GM12873 (cell line): ENCODE measurements around the gene UBXN6.

Source experiments
- CTCF ChIP-seq: IDR thresholded peaks from 2 replicates; pipeline ENCODE4 v1.5.1; 2012; ENCODE audit warnings: low read depth, mild to moderate bottlenecking, moderate library complexity, low read length, control low read depth; ENCODE audit not compliant: insufficient read depth; ENCODE audit errors: missing control alignments

Gene UBXN6

DNA sequence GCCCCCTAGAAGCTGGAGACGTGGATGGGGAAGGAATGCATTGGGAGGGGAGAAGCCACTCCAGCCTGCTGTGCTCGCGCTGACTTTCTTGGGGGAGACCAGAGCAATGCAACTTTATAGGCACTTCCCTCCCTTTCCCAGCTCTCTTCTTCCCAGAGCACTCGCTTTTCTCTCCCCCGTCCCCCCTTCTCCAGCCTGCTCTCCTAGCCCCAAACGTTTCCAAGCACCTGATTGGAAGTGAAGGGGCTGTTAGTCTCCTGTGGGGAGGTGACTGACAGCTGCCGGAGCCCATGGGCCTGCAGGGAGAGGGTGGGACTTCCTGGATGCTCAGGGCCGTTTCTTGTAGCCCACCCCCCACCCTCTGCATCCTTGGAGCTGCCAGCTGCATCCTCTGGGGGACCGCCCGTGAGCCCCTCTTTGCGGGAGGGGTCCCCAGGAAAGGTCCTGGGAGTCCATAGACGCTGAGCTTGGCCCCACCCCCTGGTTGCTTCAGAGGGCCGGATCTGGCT, 17.0 kb upstream of the UBXN6 start:
- no peak for TF ChIP-seq CTCF

GRCh38 chr19:4473763-4474513, 16.3 kb upstream of the UBXN6 start:
- no peak for TF ChIP-seq CTCF

DNA sequence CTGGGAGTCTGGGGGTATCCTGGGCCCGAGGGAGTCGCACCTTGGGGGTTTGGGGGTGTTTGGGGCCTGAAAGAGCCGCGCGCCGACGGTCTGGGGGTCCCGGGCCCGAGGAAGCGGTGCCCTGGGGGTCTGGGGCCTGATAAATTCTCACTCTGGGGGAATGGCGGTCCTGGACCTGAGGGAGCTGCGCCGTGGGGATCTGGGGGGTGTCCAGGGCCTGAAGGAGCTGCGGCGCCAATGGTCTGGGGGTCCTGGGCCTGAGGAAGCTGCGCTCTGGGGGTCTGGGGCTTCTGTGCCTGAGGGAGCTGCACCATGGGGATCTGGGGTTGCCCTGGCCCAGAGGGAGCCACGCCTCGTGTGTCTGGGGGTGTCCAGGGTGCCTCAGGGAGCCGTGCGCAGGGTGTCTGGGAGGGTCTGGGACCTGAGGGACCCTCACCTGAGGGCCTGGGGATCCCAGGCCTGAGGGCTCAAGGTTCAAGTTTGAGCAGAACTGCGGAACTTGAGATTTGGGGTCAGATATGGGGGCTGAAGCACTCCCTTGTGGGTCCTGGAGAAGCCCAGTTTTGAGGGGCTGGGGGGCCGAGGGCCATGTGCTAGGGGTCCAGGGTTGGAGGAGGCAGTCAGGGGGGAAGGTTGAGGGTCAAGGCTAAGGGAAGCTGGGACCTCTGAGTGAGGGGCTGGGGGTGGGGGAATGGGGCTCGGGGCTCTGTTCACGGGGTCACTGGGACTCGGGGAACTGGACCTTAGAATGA, 15.6 kb upstream of the UBXN6 start:
- TF ChIP-seq CTCF, result no peak

DNA sequence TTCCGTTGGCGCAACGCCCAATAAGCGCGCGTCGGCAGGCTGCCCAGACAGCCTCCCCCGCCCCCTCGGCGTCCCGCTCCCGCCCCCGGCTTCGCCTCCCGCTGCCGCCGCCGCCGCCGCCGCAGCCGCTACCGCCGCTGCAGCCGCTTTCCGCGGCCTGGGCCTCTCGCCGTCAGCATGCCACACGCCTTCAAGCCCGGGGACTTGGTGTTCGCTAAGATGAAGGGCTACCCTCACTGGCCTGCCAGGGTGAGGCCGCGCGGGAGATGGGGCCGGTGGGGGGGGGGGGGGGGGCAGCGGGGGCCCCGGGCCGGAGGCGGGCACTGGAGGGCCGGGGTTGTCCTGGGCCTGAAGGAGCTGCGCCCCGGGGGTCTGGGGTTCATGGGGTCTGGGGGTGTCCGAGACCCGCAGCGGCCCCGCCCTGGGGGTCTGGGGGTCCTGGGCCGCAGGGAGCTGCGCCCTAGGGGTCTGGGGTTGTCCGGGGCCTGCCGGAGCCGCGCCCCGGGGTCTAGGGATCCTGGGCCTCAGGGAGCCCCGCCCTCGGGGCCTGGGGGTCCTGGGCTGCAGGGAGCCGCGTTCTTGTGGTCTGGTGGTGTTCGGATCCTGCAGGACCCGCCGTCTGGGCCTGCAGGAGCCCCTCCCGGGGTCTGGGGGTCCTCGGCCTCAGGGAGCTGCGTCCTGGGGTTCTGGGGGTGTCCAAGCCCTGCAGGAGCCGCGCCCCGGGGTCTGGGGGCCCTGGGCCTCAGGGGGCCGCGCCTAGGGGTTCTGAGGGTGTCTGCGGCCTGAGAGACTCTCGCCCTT, 14.8 kb upstream of the UBXN6 start, which contains the start of gene HDGFL2:
HDGFL2 (plus strand) TSS at position 124 of the 801 bp plus-strand sequence; CDS start at position 178, 54 bp downstream.
- no peak for TF ChIP-seq CTCF

DNA sequence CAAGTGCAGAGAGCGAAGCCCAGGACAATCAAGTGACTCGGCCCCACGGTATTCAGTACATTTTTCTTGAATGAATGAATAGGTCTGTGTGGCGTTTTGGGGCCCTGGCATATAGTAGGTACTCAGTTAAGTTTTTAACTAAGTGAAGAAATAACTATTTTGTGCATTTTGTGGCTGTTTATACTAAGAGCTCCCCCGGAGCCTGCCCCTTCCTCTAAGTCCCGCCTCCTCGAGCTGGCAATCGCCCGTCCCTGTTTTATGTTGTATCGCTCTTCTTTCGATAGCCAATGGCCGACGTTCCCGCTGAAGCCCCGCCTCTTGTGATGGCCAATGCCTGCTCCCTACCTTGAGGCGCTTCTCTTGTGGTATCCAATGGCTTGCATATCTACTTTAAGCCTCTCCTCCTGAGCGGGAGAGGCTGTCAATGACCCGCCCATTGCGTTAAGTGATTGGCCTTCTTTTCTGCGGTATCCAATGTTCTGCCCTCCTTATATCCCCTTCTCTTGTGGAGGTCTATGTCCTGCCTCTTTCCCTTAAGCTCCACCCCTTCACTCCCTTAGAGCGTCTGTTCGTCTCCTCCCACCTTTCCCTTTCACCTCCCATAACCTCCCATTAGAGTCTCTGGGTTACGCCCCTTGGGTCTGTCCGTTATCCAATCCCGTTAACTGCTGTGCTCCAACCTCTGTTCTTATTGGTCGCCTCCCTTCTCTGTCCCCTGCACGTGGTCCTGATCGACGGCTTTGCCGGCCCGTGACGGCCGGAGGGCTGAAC, 14.0 kb upstream of the UBXN6 start:
- TF ChIP-seq CTCF, result no peak

DNA sequence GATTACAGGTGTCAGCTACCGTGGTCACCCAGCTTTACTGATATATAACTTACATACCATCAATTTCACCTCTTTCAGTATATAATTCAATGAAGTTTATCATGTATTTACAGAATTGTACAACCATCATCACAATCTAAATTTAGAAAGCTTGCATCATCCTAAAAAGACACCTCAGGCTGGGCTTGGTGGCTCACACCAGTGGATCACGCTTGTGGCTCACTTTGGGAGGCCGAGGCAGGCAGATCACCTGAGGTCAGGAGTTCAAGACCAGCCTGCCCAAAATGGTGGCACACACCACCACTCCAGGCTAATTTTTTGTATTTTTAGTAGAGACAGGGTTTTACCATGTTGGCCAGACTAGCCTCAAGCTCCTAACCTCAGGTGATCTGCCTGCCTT, 10.2 kb upstream of the UBXN6 start:
- TF ChIP-seq CTCF, result no peak
